ENCODE data around the gene KNOP1. TPM values are rescaled to one million over a fixed set of nuclear protein-coding genes. Genes with fewer than 3 reads are reported as not detected.

The KNOP1 gene
- total RNA-seq, 1 experiment from 2014 or later = 93.9 TPM

- no peak overlapping the region for H4K8ac ChIP-seq (replicated peaks; ENCODE audit: insufficient read length, low read depth, low read length)
- no peaks in the 10 kb centered on the region for H3K9me3 ChIP-seq (ENCODE audit: control insufficient read depth, low read depth, low read length)
- H3K23ac ChIP-seq (ENCODE audit: insufficient read length, low read depth, low read length) = no peak overlapping the region
- no peaks in the 10 kb centered on the region for H3K4me1 ChIP-seq (ENCODE audit: insufficient read depth, low read length)
- WGBS (ENCODE audit: extremely low coverage, insufficient read length, low lambda C conversion rate) = no CpG with 5 or more reads among the region's 9 CpGs
- TF ChIP-seq CTCF (conservative IDR thresholded peaks at IDR 0.05) = no peak
- H4K91ac ChIP-seq (ENCODE audit: insufficient read length, low read depth, low read length) = no peak overlapping the region
- H3K27ac Mint-ChIP-seq = peak overlapping the region; percentile 0 to 40 (median 7); a peak in 1 of 7 replicates
- no peak overlapping the region for H3K18ac ChIP-seq (ENCODE audit: insufficient read length, low read depth, low read length)
- no peaks in the 10 kb centered on the region for H3K23me2 ChIP-seq (ENCODE audit: insufficient read length, low read depth, low read length, poor library complexity, severe bottlenecking)
- no peak overlapping the region for H3K56ac ChIP-seq (ENCODE audit: insufficient read length, low read depth, low read length)
- no peak overlapping the region for H3K14ac ChIP-seq (ENCODE audit: insufficient read depth, low read length)
- H3K9me3 Mint-ChIP-seq = no peaks in the 10 kb centered on the region
- no peak overlapping the region for H2AFZ ChIP-seq (ENCODE audit: low read length)
- H3K79me2 ChIP-seq (ENCODE audit: insufficient read depth, low read length) = no peaks in the 10 kb centered on the region
- H4K5ac ChIP-seq (ENCODE audit: insufficient read length, low read depth, low read length) = no peak overlapping the region
- no peak overlapping the region for H2BK20ac ChIP-seq (ENCODE audit: low read depth, low read length, poor library complexity, severe bottlenecking)
- peaks cover 4 to 56% (median 52%) of the 10 kb centered on the region in 3 experiments; a peak in 6 of 7 replicates for H3K36me3 Mint-ChIP-seq (ENCODE audit: insufficient read depth in 1 of 3, low read depth in 3 of 3)
- H3K4me2 ChIP-seq (ENCODE audit: insufficient read depth, insufficient read length, low read length) = no peak overlapping the region
- no peaks in the 10 kb centered on the region for H3K27me3 Mint-ChIP-seq (ENCODE audit: low read depth)
- no peaks in the 10 kb centered on the region for H4K20me1 ChIP-seq (ENCODE audit: control insufficient read depth, insufficient read depth, insufficient read length)
- no peak overlapping the region for H2BK120ac ChIP-seq (ENCODE audit: low read depth, low read length, poor library complexity, severe bottlenecking)
- no peaks in the 10 kb centered on the region for H3K79me1 ChIP-seq (ENCODE audit: insufficient read depth, low read depth, low read length, poor library complexity, severe bottlenecking)
- no peak overlapping the region for H2AK5ac ChIP-seq (ENCODE audit: insufficient read length, low read length)
- H3K9ac ChIP-seq (ENCODE audit: extremely low read depth, insufficient read length, low read length) = no peak overlapping the region
- no peak overlapping the region for H3T11ph ChIP-seq (ENCODE audit: low read length)
- no peak overlapping the region for H2BK12ac ChIP-seq (ENCODE audit: insufficient read length, low read depth, low read length)
- no peak overlapping the region for H2BK5ac ChIP-seq (ENCODE audit: insufficient read length, low read length)
- H3K4me1 Mint-ChIP-seq = no peaks in the 10 kb centered on the region
- H2BK15ac ChIP-seq (ENCODE audit: low read depth, low read length) = no peak overlapping the region
- no peak for DNase-seq
- H3K4ac ChIP-seq (ENCODE audit: low read depth, low read length) = no peak overlapping the region
- H3K27ac ChIP-seq (ENCODE audit: insufficient read length, low read depth, low read length) = no peak overlapping the region
- H3K27me3 ChIP-seq (ENCODE audit: insufficient read depth, low read length) = no peaks in the 10 kb centered on the region
- H3K4me3 Mint-ChIP-seq = no peak overlapping the region
Observed at GRCh38 chr16:19654147-19654546, 63.9 kb downstream of the KNOP1 start.

Other genes with a start within 250 kb of the KNOP1 start
- gene GDE1, start 196.1 kb downstream of the KNOP1 start, total RNA-seq (2021) = 47.7 and 48.6 TPM in 2 replicates
- gene CCP110, start 194.3 kb downstream of the KNOP1 start, total RNA-seq (2021) = 17.8 and 21.6 TPM in 2 replicates
- 58.4 and 59.2 TPM in 2 replicates for gene VPS35L, start 162.5 kb downstream of the KNOP1 start, total RNA-seq (2021)
- gene IQCK, start within 50 bp of the KNOP1 start, total RNA-seq (2021) = 5.8 and 9.0 TPM in 2 replicates
- gene GPRC5B, start 166.6 kb upstream of the KNOP1 start, total RNA-seq (2021) = 137 and 138 TPM in 2 replicates